ENCODE measurements around the gene CNGA4.

CNGA4 gene

GRCh38 chr11:6224421-6224820 lies 14.5 kb upstream of the CNGA4 start:
- DNase-seq (ENCODE audit: low read depth): no peak
- no peak for TF ChIP-seq CTCF (conservative IDR thresholded peaks at IDR 0.05; ENCODE audit: low read depth, low read length)
- H3K4me3 ChIP-seq (ENCODE audit: low read length): no peak overlapping the region

DNA sequence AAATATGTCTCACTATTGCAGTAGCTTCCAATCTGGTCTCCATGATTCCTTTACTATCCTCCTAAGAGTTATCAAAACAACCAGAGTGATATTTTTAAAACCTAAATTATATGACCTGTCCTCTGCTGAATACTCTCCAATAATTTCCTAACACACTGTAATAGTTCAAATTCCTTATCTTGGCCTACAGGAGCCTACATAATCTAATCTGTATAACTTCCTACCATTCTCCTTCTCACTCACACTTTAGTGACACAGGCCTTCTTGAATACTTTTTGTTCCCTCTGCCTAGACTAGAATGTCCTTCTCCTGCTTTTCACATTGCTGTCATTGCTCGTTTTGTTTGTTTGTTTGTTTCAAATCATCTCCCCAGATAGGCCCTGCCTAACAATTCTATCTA lies 13.9 kb upstream of the CNGA4 start:
- no peak for TF ChIP-seq CTCF (conservative IDR thresholded peaks at IDR 0.05; ENCODE audit: low read depth, low read length)
- no peak for DNase-seq (ENCODE audit: low read depth)
- no peak overlapping the region for H3K4me3 ChIP-seq (ENCODE audit: low read length)

GRCh38 chr11:6225896-6226295 lies 13.0 kb upstream of the CNGA4 start:
- no peak overlapping the region for H3K4me3 ChIP-seq (ENCODE audit: low read length)
- no peak for TF ChIP-seq CTCF (conservative IDR thresholded peaks at IDR 0.05; ENCODE audit: low read depth, low read length)
- DNase-seq (ENCODE audit: low read depth): no peak

DNA sequence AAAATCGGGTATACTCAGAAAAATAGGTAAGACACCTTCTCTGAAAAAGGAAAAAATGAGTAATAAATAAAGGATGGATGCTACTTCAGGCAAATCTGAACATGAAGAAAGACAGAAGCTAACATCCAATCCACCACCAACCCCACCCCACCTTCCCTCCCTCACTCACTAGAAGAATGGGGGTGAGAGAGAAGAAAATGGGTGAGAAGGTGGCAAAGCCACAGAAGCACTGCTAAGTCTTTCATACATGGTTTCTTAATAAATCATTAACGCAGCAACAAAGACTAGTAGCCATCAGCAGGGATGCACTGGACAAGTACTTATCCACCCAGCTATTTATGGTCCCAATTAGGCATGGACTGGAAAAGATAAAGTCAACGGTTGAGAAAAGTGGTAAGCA lies 10.4 kb upstream of the CNGA4 start:
- no peak for TF ChIP-seq CTCF (conservative IDR thresholded peaks at IDR 0.05; ENCODE audit: low read depth, low read length)
- no peak overlapping the region for H3K4me3 ChIP-seq (ENCODE audit: low read length)
- no peak for DNase-seq (ENCODE audit: low read depth)

DNA sequence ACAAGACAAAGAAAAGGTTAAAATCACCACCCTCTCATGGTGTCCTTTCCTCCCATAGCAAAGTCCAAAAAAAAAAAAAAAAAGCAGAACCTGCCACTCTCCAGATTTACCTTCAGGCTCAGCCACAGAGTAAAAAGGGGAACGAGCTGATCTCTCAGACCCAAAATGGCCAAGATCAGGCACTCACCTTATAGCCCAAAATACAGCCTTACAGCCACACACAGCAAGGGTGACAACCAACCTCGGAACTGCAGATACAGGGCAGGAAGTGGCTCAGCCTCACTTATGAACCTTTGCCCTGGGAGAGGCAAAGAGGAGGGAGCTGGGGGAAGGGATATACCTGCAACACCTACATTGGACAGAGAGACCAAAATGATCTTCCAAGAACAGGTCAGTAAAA lies 9.0 kb upstream of the CNGA4 start:
- TF ChIP-seq CTCF (conservative IDR thresholded peaks at IDR 0.05; ENCODE audit: low read depth, low read length): no peak
- no peak overlapping the region for H3K4me3 ChIP-seq (ENCODE audit: low read length)
- no peak for DNase-seq (ENCODE audit: low read depth)

GRCh38 chr11:6232899-6233298 lies 6.0 kb upstream of the CNGA4 start:
- DNase-seq (ENCODE audit: low read depth): no peak
- TF ChIP-seq CTCF (conservative IDR thresholded peaks at IDR 0.05; ENCODE audit: low read depth, low read length): no peak
- no peak overlapping the region for H3K4me3 ChIP-seq (ENCODE audit: low read length)

- peak overlapping the region; percentile 97 for H3K4me3 ChIP-seq (ENCODE audit: low read length)
- no peak for TF ChIP-seq CTCF (conservative IDR thresholded peaks at IDR 0.05; ENCODE audit: low read depth, low read length)
- no peak for DNase-seq (ENCODE audit: low read depth)
Observed at GRCh38 chr11:6233984-6234386, 4.9 kb upstream of the CNGA4 start.
